Stimulated activated CD8-positive, alpha-beta memory T cell treated with anti-CD3 and anti-CD28 coated beads, Interleukin-12 subunit alpha, Interleukin-12 subunit beta, amount 100 ng/mL, for 24 hours (primary cell): ENCODE measurements around the gene OTOA.
"Not testable (repeated sequence)": the region's sequence is repeated elsewhere in the genome, so short reads cannot be mapped to it uniquely, and the experiment has no call there.

Experiments
- DNase-seq: peaks from one replicate; pipeline ENCODE4 v3.0.0-alpha.2; 2020; ENCODE audit errors: extremely low read depth

The OTOA gene

DNA sequence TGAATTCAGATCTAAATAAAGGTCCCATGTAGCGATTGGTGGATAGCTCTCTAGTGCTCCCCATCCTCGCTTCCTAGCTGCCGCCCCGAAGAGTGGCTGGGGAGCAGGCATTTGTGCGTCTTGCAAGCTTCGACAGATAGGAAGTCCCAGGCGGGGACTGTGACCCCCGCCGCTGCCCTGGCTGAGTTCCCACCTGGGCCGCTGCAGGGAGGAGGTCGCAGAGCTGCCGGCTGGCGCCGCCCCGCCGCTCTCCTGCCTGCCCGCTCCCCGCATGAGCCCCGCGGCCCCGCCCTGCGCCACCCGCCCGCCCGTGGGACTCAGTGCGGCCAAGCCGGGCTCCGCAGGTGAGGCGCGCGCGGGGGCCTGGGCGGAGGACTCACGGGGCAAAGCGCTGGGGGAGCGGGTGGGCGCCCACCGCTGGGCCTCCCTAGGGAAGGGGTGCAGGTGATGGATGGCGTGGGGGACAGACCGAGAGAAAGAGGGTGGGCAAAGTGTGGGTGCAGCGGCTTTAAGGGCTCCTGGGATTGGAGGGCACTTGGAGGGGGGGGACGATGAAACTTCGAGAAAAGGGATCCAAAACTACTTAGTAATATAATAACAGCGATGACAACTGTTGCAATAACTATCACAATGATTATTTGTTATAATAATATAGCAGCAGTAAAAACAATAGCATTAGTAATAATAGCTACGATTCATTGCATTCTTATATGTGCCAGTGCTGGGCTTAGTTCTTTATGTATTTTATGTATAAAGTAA, at the start of gene OTOA:
OTOA (plus strand) TSS at position 80 of the 759 bp plus-strand sequence. CDS start 14,547 bp downstream, outside the sequence.
- DNase-seq = no peak

DNA sequence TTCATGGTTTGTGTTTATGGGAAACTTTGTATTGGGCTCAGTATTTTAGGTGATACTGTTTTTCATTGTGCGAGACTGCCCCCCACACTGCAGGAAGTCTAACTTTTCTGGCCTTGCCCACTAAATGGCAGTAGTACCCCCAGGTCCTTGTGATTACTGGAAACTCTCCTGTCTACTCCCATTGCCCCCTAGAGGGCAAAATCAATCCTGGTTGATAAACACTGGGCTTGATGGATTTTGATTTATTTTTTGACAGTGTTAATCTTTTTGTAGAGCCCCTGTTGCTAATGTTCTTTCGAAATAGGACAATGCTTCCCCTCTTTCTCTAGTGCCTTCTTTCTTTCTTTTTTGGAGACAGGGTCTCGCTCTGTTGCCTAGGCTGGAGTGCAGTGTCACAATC, 48.9 kb upstream of the OTOA start:
- DNase-seq = no peak

DNA sequence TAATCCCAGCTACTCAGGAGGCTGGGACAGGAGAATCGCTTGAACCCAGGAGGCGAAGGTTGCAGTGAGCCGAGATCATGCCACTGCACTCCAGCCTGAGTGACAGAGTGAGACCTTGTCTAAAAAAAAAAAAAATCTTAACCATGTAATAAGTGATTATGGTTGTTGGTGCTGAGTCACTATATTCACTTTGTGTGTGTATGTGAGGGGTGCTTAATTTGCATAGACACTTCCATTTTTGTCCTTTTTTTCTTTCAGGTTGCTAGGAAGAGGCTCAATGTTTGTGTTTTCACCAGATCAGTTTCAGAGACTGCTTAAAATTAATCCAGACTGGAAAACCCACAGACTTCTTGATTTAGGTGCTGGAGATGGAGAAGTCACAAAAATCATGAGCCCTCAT, 46.2 kb upstream of the OTOA start:
- DNase-seq = no peak

DNA sequence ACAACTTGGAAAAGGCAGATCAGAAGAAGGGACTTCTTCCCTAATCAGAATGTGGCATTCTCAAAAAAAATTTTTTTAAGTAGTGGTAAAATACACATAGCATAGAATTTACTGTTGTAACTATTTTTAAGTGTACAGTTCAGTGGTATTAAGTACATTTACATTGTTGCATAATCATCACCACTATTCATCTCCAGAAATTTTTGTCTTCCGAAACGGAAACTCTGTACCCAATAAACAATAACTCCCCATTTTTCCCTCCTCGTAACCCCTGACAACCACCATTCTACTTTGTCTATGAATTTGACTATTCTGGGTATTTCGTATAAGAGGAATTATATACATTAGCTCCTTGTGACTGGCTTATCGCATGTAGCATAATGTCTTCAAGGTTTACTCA, 45.5 kb upstream of the OTOA start:
- DNase-seq = no peak

DNA sequence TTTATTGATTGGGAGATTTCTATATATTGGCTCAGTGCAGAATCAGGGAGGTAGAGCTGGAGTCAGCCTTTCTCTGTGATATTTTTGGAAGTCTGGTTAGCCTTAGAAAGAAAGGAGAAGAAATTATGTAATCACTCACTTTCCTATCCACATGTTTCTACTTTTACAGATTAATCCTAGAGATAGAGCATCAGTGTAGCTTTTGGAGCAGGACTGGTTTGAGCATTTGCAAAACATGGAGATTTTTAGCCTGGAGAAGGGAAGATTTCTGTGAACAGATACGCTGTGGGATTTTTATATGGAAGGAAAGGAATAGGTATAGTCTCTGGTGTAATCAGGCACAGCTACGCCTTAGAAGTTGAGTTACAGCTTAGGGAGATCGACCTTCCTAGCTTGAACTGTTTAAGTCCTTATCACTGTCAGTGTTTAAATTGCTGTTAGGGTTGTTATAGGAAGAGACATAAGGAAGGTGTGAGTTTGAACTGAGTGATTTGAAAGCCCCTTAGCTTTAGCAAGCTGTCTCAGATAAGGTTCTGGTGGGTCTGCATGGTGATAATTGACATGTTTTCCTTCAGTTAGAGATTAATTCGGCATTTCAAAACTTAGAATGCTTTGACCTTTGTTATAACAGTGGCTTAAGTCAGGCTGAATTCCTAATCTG, 43.9 kb upstream of the OTOA start:
- DNase-seq = no peak

DNA sequence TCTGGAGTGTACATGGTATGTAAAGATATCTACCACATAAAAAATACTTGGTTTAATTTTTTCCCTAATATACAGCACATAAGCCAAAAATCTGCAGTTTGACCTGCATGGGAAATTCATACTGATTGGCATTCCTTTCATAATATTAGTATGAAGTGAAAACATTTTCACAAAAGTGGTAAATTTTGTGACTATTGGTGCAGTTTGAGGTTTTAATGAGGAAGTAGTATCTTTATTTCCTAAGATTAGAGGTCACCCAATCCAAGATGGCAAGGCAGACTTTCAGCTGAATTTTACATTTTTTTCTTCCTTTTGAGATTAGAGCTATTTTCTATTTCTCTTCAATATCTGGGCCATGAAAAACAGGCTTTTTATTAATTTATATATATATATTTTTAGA, 43.2 kb upstream of the OTOA start:
- no peak for DNase-seq

DNA sequence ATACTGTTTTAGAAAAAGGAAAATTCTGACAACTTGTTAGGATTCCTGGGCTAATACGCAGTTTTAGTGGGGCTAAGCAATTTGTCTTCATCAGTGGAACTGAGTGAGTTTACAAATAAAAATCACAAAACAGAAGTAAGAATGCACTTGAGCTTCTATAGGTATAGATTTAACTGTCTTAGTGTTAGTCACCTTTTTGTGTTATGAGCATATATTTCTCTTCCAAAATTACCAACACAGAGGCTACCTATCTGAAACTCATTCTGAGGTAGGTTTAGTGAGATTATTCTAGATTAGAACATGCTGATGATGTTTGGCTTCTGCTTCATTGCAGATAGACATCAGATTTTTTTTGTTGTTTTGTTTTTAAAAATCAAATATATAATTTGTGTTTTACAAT, 41.2 kb upstream of the OTOA start:
- DNase-seq = no peak

DNA sequence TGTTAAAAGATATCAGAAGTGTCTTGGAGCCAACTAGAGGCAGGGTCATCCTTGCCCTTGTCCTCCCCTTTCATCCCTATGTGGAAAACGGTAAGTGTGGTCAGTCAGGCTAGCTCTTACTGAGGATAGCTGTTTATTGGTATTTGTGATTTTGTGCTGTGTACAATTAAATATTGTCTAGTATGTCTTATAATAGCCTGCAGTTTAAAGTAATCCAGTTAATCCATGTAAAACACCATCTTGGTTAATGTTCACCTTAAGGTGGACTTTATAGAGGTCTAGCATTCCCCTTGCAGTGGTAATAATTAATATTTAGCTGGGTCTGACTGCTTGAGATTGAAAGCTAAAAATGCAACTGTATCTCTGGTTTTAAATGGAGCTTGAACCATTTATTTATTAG, 38.7 kb upstream of the OTOA start:
- no peak for DNase-seq

DNA sequence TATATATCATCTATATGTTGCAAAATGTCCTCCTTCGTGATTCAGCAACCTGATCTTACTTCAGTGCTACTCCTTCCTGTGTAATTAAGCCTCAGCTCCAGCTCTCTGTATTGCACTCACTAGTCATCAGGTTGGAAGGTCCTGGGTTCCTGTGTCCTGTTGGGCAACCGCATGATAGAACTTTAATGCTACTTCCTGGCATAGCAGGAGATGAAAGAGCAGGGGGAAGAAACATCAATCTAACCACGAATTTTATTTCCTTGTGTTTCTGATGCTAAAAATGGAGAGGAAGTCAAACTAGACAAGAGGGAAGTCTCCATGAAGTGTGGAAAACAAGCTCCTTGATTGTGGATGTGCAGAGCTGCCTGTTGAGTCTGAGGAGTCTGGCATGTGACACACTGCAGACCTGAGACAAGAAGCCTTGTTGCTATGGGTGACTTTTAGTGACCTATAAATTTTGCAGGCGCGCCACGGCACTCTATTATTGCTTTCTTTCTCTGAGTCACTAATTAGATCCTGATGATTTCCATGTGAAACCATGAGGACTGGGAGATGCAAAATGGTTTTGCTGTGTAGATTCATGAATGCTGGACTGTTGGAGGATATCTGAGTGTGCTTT, 37.0 kb upstream of the OTOA start:
- DNase-seq = no peak

DNA sequence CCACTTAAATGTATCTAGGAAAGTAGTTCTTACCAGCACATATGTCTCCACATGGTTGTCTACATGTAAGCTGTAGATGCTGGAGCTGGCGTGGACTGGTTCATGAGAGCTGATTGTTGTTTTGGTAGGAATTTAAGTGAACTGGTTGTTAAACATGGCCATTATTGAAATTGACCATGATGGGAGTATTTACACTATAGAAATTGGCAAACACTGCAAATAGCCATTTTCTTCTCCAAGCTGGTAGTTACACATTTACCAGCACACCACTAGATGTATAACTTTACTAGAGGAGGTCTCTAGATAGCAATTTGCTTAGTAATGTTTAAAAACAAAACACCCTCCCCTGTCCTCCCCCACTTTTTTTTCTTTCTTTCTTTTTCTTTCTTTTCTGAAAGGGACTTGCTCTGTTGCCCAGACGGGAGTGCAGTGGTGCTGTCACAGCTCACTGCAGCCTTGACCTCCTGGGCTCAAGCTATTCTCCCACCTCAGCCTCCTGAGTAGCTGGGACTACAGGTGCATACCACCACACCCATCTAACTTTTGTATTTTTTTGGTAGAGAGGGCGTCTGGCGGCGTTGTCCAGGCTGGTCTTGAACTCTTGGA, 35.5 kb upstream of the OTOA start:
- DNase-seq = no peak

DNA sequence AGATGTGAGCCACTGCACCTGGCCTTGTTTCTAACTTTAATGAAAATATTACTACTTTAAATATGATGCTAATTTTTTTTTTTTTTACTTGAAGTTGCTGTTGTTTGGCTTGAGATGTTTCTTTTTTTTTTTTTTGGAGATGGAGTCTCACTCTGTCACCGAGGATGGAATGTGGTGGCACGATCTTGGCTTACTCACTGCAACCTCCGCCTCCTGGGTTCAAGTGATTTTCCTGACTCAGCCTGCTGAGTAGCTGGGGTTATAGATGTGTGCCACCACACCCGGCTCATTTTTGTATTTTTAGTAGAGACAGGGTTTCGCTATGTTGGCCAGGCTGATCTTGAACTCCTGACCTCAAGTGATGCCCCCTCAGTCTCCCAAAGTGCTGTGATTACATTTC, 35.0 kb upstream of the OTOA start:
- DNase-seq = no peak

DNA sequence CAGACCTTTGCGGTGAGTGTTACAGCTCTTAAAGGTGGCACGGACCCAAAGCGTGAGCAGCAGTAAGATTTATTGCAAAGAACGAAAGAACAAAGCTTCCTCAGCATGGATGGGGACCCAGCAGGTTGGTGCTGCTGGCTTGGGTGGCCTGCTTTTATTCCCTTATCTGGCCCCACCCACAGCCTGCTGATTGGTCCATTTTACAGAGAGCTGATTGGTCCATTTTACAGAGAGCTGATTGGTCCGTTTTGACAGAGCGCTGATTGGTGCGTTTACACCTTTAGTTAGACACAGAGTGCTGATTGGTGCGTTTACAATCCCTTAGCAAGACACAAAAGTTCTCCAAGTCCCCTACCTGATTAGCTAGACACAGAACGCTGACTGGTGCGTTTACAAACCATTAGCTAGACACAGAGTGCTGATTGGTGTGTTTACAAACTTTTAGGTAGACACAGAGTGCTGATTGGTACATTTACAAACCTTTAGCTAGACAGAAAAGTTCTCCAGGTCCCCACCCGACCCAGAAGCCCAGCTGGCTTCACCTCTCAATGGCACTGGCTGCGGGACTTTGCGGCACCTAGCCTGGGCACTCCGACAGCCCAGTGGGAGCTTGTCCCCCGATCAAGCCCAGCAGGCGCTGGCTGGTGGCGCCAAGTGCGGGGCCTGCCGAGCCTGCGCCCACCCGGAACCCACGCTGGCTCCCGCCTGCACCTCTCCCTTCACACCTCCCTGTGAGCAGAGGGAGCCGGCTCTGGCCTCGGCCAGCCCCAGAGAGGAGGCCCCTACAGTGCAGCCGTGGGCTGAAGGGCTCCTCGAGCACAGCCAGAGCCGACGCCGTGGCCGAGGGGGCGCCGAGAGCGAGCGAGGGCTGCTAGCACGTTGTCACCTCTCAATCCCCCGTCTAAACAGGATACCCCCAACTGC, 33.9 kb upstream of the OTOA start:
- DNase-seq = not testable (repeated sequence)

DNA sequence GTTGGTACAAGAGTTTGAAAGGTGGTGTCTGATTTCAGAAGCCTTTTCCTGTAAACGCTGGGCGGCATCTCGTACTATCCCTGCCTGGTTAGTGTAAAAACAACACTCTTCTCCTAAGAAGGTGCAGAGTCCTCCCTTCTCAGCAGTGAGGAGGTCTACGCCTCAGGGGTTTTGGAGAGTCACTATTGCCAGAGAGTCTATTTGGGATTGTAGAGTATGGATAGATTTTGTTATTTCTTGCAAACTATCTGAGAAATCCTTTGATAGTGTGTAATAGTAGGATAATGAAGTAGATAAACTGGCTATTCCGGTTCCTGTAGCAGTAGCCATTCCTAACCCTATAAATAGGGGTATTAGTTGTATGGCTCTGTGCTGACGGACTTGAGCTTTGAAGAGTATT, 32.9 kb upstream of the OTOA start:
- DNase-seq = not testable (repeated sequence)

DNA sequence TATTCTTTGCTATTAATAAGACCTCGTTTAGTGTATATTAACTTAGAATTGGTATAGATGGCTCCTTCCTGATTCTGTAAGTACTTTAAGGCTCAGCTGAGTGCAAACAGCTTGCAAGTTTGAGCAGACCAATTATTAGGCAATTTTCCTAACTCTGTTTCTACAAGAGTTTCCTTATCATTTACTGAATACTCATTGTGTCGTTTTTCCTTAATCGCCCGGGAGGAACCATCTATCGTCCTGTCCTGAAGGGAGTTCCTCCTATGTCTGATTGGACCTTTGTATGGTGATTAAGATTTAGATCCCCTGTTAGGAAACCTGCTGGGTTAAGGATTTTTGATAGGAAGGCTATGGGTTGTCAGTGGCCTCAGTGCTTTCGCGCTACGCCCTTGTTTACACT, 32.4 kb upstream of the OTOA start:
- DNase-seq = not testable (repeated sequence)

DNA sequence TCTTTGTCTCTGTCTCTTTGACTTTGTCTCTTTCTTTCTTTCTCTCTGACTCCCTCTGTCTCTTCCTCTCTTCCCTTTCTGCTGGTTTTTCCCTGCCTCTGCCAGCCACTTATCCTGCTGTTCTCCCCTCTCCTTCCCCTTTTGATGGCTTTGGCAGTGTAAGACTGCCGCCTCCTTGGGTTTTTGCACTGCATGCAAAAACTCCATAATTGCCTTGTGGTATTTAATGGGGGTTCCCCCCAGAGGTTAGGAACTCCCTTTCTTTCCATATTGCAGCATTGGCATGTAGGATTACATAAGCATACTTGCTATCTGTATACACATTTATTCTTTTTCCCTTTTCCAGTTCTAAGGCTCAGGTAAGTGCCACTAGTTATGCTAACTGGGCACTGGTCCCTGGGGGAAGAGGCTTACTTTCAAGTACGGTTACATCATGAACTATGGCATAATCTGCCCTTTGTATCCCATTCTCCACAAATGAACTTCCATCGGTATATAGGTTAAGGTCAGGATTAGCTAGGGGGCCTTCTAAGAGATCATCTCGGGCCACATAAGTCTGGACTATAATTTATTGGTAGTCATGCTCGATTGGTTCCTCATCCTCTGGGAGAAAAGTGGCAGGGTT, 31.7 kb upstream of the OTOA start:
- not testable (repeated sequence) for DNase-seq

DNA sequence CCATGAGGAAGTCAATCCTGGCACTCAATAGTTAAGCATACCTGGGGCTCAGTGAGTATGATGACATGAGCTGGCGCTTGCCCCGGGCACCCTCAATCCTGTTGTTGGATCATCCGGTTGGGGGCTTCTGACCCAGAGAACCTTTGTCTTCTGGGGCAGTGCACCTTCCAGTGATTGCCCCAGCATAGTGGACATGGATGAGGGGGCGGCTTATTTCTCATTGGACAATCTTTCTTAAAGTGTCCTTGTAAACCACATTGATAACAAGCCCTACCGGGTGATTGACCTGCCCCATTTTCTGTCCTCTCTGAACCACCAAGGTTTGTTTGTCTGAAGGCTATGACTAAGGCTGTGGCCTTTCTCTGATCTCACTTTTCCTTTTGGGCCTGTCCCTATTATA, 29.6 kb upstream of the OTOA start:
- no peak for DNase-seq

DNA sequence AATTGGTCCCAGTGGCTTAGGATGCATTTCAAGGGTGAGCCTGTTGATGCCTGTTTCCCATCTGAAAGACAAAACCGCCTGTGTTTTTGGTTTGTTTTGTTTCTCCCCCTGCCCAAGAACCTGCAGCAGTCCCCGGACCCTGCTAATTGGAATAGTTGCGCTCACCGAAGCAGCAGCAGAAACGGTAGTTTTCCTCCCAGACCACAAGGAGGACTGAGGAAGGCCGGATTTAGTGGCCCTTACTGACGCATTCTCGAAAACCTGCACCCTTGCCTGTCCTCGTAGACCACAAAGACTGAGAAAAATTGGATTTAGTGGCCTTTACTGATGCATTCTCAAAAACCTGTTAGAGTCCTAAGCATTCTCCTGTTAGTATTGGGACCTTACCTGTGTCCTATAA, 28.1 kb upstream of the OTOA start:
- DNase-seq = not testable (repeated sequence)

DNA sequence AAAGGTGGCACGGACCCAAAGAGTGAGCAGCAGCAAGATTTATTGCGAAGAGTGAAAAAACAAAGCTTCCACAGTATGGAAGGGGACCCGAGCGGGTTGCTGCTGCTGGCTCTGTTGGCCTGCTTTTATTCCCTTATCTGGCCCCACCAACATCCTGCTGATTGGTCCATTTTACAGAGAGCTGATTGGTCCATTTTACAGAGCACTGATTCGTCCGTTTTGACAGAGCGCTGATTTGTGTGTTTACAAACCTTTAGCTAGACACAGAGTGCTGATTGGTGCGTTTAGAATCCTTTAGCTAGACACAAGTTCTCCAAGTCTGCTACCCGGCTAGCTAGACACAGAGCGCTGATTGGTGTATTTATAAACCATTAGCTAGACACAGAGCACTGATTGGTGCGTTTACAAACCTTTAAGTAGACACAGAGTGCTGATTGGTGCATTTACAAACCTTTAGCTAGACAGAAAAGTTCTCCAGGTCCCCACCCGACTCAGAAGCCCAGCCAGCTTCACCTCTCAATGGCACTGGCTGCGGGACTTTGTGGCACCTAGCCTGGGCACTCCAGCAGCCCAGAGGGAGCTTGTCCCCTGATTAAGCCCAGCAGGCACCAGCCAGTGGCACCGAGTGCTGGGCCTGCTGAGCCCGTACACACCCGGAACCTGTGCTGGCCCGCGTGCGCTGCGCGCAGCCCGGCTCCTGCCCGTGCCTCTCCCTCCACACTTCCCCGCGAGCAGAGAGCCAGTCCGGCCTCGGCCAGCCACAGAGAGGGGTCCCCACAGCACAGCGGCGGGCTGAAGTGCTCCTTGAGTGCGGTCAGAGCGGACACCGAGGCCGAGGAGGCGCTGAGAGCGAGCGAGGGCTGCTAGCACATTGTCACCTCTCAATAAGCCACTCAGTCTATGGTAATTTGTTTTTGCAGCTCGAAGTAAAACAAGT, 26.5 kb upstream of the OTOA start:
- DNase-seq = no peak

DNA sequence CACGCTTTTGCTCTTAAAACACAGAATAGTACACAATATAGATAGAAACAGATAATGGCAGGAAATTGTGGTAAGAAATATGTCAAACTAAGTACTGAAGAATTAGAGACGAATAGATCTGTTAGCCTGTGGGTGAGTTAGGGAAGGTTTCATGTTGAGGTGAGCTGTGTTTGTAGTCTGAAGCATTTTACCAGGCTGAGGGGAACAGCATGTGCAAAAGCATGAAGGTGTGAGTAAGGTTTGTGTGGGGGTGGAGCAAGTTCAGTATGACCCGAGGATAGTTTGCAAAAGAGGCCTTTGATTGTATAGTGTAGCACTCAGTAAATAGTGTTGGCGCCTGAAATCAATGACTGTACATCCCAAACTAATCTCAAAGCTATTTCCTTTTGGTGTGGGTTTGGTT, 25.2 kb upstream of the OTOA start:
- no peak for DNase-seq

DNA sequence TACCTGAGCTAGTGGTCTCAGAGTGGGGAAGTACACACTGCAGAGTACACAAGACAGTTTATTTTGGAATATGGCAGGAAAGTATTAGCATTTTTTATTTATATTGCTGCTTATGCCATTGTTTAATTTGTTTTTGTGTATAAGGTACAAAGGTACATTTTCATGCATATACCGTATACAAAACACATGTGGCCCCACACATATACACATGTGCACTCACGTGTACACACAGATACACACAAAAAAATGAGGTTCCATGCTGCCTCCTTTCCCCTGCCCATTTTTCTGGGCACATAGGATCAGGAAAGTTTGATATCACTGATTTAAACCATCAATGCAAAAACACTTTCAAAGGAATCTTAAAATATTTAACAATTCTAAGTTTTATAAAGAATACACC, 24.3 kb upstream of the OTOA start:
- DNase-seq = no peak
